ENCODE data around the gene STX1A.

The STX1A gene

DNA sequence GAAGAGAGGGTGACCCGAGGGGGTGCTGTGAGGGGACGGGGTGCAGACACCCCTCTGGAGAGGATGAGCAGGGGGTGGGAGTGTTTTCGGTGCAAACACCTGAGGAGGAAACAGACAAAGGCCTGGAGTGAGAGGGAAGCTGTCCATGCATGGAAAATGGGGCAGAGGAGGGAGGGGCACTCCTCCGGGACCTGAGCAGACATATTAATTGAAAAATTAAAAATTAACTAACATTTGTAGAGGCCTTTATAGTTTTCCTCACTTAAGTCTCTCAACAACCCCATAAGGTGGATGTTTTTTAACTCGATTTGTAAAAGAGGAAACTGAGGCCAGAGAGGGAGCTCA, 50.6 kb downstream of the STX1A start:
- no peak for ATAC-seq

DNA sequence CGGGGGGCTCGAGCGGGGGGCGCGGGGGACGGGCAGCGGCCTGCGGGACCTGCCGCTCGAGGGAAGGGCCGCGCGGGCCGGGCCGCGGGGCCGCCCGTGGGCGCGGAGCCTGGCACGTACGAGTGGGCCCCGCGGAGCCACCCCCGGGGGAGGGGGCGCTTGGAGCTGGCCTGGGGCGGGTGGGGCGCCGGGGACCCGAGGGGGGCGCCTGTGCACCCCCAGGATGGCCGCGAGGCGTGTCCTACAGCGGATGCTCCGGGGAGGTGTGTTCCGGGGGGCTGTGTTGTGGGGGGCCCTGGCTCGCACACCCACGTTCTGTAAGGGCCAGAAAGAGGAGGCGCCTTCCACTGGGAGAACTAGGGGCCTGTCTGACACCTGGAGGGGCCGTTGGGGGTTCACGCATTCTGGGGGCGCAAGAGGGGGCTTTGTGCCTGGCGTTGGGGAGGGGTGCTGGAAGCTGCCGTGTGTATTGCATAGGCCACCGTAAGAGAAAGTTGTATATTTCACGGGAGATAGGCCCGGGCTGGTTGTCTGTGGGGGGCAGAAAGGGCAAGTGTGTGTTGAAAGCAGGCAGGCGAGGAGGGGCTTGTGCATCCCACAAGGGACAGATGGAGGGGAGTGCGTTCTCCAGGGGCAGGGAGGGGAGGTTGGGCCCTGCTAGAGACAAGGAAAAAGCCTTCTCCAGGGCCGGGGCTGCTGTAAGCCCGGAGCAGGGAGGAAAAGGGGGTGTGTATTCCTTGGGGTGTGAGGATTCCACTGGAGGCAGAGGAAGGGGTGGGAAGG, 51.2 kb downstream of the STX1A start:
- peak; percentile 47 for ATAC-seq

More for the DNA sequence above, 50.6 kb downstream of the STX1A start:
- no peak for TF ChIP-seq PPARA (CRISPR knock-in tag; IDR thresholded peaks at IDR 0.05; ENCODE audit: borderline replicate concordance)
- TF ChIP-seq, protein P1, sequence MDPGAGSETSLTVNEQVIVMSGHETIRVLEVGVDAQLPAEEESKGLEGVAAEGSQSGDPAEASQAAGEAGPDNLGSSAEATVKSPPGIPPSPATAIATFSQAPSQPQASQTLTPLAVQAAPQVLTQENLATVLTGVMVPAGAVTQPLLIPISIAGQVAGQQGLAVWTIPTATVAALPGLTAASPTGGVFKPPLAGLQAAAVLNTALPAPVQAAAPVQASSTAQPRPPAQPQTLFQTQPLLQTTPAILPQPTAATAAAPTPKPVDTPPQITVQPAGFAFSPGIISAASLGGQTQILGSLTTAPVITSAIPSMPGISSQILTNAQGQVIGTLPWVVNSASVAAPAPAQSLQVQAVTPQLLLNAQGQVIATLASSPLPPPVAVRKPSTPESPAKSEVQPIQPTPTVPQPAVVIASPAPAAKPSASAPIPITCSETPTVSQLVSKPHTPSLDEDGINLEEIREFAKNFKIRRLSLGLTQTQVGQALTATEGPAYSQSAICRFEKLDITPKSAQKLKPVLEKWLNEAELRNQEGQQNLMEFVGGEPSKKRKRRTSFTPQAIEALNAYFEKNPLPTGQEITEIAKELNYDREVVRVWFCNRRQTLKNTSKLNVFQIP (CRISPR knock-in tag; IDR thresholded peaks at IDR 0.05; ENCODE audit: borderline replicate concordance, low read depth), result no peak
- TF ChIP-seq, protein P2, sequence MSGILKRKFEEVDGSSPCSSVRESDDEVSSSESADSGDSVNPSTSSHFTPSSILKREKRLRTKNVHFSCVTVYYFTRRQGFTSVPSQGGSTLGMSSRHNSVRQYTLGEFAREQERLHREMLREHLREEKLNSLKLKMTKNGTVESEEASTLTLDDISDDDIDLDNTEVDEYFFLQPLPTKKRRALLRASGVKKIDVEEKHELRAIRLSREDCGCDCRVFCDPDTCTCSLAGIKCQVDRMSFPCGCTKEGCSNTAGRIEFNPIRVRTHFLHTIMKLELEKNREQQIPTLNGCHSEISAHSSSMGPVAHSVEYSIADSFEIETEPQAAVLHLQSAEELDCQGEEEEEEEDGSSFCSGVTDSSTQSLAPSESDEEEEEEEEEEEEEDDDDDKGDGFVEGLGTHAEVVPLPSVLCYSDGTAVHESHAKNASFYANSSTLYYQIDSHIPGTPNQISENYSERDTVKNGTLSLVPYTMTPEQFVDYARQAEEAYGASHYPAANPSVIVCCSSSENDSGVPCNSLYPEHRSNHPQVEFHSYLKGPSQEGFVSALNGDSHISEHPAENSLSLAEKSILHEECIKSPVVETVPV (CRISPR knock-in tag; IDR thresholded peaks at IDR 0.05), result no peak
- no peak for TF ChIP-seq ZNF8 (CRISPR knock-in tag; IDR thresholded peaks at IDR 0.05)
- no peak for TF ChIP-seq ZFP30 (CRISPR knock-in tag; IDR thresholded peaks at IDR 0.05)
- no peak for TF ChIP-seq TOX (CRISPR knock-in tag; IDR thresholded peaks at IDR 0.05; ENCODE audit: borderline replicate concordance)
- no peak for TF ChIP-seq BACH2 (CRISPR knock-in tag; IDR thresholded peaks at IDR 0.05; ENCODE audit: borderline replicate concordance)
- TF ChIP-seq, protein P3, sequence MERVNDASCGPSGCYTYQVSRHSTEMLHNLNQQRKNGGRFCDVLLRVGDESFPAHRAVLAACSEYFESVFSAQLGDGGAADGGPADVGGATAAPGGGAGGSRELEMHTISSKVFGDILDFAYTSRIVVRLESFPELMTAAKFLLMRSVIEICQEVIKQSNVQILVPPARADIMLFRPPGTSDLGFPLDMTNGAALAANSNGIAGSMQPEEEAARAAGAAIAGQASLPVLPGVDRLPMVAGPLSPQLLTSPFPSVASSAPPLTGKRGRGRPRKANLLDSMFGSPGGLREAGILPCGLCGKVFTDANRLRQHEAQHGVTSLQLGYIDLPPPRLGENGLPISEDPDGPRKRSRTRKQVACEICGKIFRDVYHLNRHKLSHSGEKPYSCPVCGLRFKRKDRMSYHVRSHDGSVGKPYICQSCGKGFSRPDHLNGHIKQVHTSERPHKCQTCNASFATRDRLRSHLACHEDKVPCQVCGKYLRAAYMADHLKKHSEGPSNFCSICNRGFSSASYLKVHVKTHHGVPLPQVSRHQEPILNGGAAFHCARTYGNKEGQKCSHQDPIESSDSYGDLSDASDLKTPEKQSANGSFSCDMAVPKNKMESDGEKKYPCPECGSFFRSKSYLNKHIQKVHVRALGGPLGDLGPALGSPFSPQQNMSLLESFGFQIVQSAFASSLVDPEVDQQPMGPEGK (CRISPR knock-in tag; IDR thresholded peaks at IDR 0.05; ENCODE audit: borderline replicate concordance), result no peak
- TF ChIP-seq CSDC2 (CRISPR knock-in tag; IDR thresholded peaks at IDR 0.05), result no peak
- no peak for TF ChIP-seq ZC3H10 (CRISPR knock-in tag; IDR thresholded peaks at IDR 0.05)
- no peak for TF ChIP-seq ESRRG (CRISPR knock-in tag; IDR thresholded peaks at IDR 0.05)
- TF ChIP-seq, protein P4, sequence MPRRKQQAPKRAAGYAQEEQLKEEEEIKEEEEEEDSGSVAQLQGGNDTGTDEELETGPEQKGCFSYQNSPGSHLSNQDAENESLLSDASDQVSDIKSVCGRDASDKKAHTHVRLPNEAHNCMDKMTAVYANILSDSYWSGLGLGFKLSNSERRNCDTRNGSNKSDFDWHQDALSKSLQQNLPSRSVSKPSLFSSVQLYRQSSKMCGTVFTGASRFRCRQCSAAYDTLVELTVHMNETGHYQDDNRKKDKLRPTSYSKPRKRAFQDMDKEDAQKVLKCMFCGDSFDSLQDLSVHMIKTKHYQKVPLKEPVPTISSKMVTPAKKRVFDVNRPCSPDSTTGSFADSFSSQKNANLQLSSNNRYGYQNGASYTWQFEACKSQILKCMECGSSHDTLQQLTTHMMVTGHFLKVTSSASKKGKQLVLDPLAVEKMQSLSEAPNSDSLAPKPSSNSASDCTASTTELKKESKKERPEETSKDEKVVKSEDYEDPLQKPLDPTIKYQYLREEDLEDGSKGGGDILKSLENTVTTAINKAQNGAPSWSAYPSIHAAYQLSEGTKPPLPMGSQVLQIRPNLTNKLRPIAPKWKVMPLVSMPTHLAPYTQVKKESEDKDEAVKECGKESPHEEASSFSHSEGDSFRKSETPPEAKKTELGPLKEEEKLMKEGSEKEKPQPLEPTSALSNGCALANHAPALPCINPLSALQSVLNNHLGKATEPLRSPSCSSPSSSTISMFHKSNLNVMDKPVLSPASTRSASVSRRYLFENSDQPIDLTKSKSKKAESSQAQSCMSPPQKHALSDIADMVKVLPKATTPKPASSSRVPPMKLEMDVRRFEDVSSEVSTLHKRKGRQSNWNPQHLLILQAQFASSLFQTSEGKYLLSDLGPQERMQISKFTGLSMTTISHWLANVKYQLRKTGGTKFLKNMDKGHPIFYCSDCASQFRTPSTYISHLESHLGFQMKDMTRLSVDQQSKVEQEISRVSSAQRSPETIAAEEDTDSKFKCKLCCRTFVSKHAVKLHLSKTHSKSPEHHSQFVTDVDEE (CRISPR knock-in tag; IDR thresholded peaks at IDR 0.05), result no peak

DNA sequence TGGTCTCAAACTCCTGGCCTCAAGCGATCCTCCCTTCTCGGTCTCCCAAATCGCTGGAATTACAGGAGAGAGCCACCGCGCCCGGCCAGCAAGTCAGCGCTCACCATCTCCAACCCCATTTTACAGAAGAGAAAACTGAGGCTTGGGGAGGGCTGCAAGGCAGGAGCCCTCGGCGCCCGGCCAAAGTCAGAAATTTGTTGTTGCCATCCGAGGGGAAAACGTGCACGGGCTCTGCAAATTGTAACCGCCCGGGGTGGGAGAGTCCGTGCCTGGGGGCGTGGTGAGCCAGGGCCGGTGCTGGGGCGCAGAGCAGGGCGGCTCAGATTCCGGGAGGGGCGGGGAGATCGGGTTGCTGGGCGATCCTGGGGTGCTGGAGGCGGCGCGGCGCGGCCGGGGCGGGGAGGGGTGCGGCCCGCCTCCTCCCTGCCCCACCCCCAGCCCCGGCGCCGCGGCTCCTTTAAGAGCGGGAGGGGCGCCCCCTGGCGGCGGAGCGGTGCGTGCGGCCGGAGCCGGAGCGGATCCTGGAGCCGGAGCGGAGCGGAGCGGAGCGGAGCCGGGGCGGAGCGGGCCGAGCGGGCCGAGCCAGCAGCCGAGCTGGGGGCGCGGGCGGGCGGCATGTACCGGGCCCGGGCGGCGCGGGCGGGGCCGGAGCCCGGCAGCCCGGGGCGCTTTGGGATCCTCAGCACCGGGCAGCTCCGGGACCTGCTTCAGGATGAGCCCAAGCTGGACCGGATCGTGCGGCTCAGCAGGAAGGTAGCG, 51.9 kb downstream of the STX1A start, which contains the start of gene VPS37D:
TSS of gene VPS37D (plus strand) at position 488 of the 759 bp plus-strand sequence. CDS start at position 616, 128 bp downstream.
- peak; percentile 91 for ATAC-seq
- TF ChIP-seq TCF4 (CRISPR knock-in tag; IDR thresholded peaks at IDR 0.05; ENCODE audit: borderline replicate concordance), result no peak
- TF ChIP-seq, protein P1 (CRISPR knock-in tag; IDR thresholded peaks at IDR 0.05; ENCODE audit: borderline replicate concordance, low read depth), result peak; percentile 92
- no peak for TF ChIP-seq CSDC2 (CRISPR knock-in tag; IDR thresholded peaks at IDR 0.05)
- TF ChIP-seq, protein P2 (CRISPR knock-in tag; IDR thresholded peaks at IDR 0.05), result no peak
- TF ChIP-seq ZNF8 (CRISPR knock-in tag; IDR thresholded peaks at IDR 0.05), result no peak
- TF ChIP-seq ZFP30 (CRISPR knock-in tag; IDR thresholded peaks at IDR 0.05), result no peak
- no peak for TF ChIP-seq GLIS3 (CRISPR knock-in tag; IDR thresholded peaks at IDR 0.05)
- TF ChIP-seq, protein P3 (CRISPR knock-in tag; IDR thresholded peaks at IDR 0.05; ENCODE audit: borderline replicate concordance), result peak; percentile 76; the same call in 1 of the 2 replicates
- no peak for TF ChIP-seq ARNTL (CRISPR knock-in tag; IDR thresholded peaks at IDR 0.05; ENCODE audit: borderline replicate concordance, low read depth)
- no peak for TF ChIP-seq ISL1 (CRISPR knock-in tag; IDR thresholded peaks at IDR 0.05)
- no peak for TF ChIP-seq ESRRG (CRISPR knock-in tag; IDR thresholded peaks at IDR 0.05)
- TF ChIP-seq ZFP3 (CRISPR knock-in tag; IDR thresholded peaks at IDR 0.05), result peak; percentile 95
- TF ChIP-seq BACH2 (CRISPR knock-in tag; IDR thresholded peaks at IDR 0.05; ENCODE audit: borderline replicate concordance), result no peak
- TF ChIP-seq ZC3H10 (CRISPR knock-in tag; IDR thresholded peaks at IDR 0.05), result no peak
- TF ChIP-seq SNAI2 (CRISPR knock-in tag; IDR thresholded peaks at IDR 0.05), result no peak
- no peak for TF ChIP-seq TOX (CRISPR knock-in tag; IDR thresholded peaks at IDR 0.05; ENCODE audit: borderline replicate concordance)
- TF ChIP-seq OSR1 (CRISPR knock-in tag; IDR thresholded peaks at IDR 0.05), result no peak

More for the DNA sequence above, 51.2 kb downstream of the STX1A start:
- peak; percentile 95 for TF ChIP-seq ZNF70 (CRISPR knock-in tag; IDR thresholded peaks at IDR 0.05)
- no peak for TF ChIP-seq ARNTL (CRISPR knock-in tag; IDR thresholded peaks at IDR 0.05; ENCODE audit: borderline replicate concordance, low read depth)

All from SK-N-SH treated with all-trans-retinoic acid at 6 μM for 48 hours (cell line).